Fibroblast of skin of left quadriceps (primary cell): ENCODE data around the gene ATXN3L.

Experiments used
- DNase-seq, 2 experiments: peaks; one replicate each; pipeline ENCODE4 v3.0.0-alpha.2; 2013; ENCODE audit warnings: low read depth in 2 of 2

The ATXN3L gene

GRCh38 chrX:13268874-13269273 lies 51.0 kb downstream of the ATXN3L start:
- no peak for DNase-seq
